Esophagus muscularis mucosa (tissue), 4 donors: ENCODE results near the gene EFHC2. TPM values are rescaled to one million over a fixed set of nuclear protein-coding genes. Genes with fewer than 3 reads are reported as not detected.

ENCODE experiments used
- DNase-seq: peaks from one replicate; pipeline ENCODE4 v3.0.0-alpha.2; 2017; ENCODE audit errors: extremely low spot score
- H3K27ac ChIP-seq, 4 donors: fragments of 200-600 bp; sonication (generic); replicated peaks in 1 of 4; 1 replicate in 3 of 4; 2 replicates in 1 of 4; pipeline ENCODE4 v1.5.1; 2016 to 2019; ENCODE audit warnings: mild to moderate bottlenecking in 1 of 4
- H3K27me3 ChIP-seq, 4 donors: fragments of 200-600 bp; sonication (generic); one replicate each; pipeline versions ENCODE4 v1.5.1 to v1.6.0; 2016 to 2019
- H3K36me3 ChIP-seq, 4 donors: fragments of 200-600 bp; sonication (generic); one replicate each; pipeline ENCODE4 v1.5.1; 2016 to 2019
- H3K4me1 ChIP-seq, 4 donors: fragments of 200-600 bp; sonication (generic); one replicate each; pipeline ENCODE4 v1.5.1; 2016 to 2019
- H3K4me3 ChIP-seq, 4 donors: fragments of 200-600 bp; sonication (generic); 1 replicate in 2 of 4; 2 replicates in 2 of 4; pipeline ENCODE4 v1.5.1; 2016 to 2019; ENCODE audit warnings: mild to moderate bottlenecking in 4 of 4, moderate library complexity in 1 of 4
- H3K9me3 ChIP-seq, 4 donors: fragments of 200-600 bp; sonication (generic); 1 replicate in 3 of 4; 2 replicates in 1 of 4; pipeline ENCODE4 v1.5.1; 2016 to 2019
- EP300 ChIP-seq: sonication (generic); formaldehyde crosslinking; IDR thresholded peaks from one replicate; pipeline ENCODE4 v1.6.1; 2017; ENCODE audit warnings: antibody characterized with exemption
- POLR2A ChIP-seq: fragments of 450-650 bp; IDR thresholded peaks from one replicate; pipeline ENCODE4 v1.6.1; 2017; ENCODE audit warnings: antibody characterized with exemption, moderate library complexity, mild to moderate bottlenecking, low read depth
- POLR2AphosphoS5 ChIP-seq, 2 donors: sonication (generic); formaldehyde crosslinking; IDR thresholded peaks; one replicate each; pipeline ENCODE4 v1.6.1; 2017; ENCODE audit warnings: antibody characterized with exemption in 2 of 2
- WGBS: methylation state at CpG from one replicate; pipeline ENCODE4 v1.1.5; 2018; 5-methylcytosine and 5-hydroxymethylcytosine counted together
- intact Hi-C: fragments of 100-400 bp; cut with DNase I; formaldehyde crosslinking; loops from one replicate; pipeline ENCODE4 v1.15.1; 2023
- total RNA-seq, 4 donors: library from RNA; depleted of rRNA; stranded (reverse); fragments of >200 nt; gene quantifications; one replicate each; pipeline versions ENCODE4 v1.1.0 to v1.2.1, GENCODE V29; 2016
- TF ChIP-seq, protein P1 (sequence below), 3 experiments: fragments of 200-600 bp in 2 of 3; fragments of 450-650 bp in 1 of 3; sonication (generic) in 2 of 3; IDR thresholded peaks; one replicate each; pipeline ENCODE4 v1.5.1; 2017 to 2019; ENCODE audit warnings: antibody characterized with exemption in 3 of 3, mild to moderate bottlenecking in 2 of 3, moderate library complexity in 1 of 3

The EFHC2 gene
- total RNA-seq, 4 donors from 2014 or later, result 2.6 to 4.6 (median 3.1) TPM

DNA sequence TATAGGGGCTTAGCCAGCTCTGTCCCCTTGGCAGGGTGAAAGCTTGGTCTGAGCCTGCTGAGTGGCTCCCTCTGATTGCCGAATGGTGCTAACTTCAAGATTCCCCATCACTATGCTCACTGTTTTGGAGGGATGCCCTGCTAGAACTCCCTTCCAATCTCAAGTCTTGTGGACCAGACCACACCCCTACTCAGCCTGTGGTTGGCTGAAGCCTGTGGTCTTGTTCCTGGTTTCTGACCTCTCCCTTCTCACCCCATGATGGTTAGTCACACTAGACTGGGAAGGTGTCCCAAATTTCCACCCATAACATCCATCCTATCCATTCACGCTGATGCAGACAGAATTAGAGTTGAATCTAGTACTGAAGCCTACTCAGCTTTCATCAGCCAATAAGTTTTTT, 185.6 kb downstream of the EFHC2 start:
- DNase-seq, result no peak
- TF ChIP-seq EP300 (no peak), POLR2A (no peak), POLR2AphosphoS5 (IDR thresholded peaks at IDR 0.05) (no peak)
- TF ChIP-seq, protein P1, sequence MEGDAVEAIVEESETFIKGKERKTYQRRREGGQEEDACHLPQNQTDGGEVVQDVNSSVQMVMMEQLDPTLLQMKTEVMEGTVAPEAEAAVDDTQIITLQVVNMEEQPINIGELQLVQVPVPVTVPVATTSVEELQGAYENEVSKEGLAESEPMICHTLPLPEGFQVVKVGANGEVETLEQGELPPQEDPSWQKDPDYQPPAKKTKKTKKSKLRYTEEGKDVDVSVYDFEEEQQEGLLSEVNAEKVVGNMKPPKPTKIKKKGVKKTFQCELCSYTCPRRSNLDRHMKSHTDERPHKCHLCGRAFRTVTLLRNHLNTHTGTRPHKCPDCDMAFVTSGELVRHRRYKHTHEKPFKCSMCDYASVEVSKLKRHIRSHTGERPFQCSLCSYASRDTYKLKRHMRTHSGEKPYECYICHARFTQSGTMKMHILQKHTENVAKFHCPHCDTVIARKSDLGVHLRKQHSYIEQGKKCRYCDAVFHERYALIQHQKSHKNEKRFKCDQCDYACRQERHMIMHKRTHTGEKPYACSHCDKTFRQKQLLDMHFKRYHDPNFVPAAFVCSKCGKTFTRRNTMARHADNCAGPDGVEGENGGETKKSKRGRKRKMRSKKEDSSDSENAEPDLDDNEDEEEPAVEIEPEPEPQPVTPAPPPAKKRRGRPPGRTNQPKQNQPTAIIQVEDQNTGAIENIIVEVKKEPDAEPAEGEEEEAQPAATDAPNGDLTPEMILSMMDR (IDR thresholded peaks at IDR 0.05), result no peak
- no peak overlapping the region for H3K27ac ChIP-seq
- no peak overlapping the region for H3K4me3 ChIP-seq
- intact Hi-C loops, result no loop called here
- H3K27me3 ChIP-seq, result no peaks in the 10 kb centered on the region
- no peaks in the 10 kb centered on the region for H3K9me3 ChIP-seq
- H3K4me1 ChIP-seq, result no peaks in the 10 kb centered on the region
- 86% methylated on average over 1 of the region's 2 CpGs for WGBS
- no peaks in the 10 kb centered on the region for H3K36me3 ChIP-seq

DNA sequence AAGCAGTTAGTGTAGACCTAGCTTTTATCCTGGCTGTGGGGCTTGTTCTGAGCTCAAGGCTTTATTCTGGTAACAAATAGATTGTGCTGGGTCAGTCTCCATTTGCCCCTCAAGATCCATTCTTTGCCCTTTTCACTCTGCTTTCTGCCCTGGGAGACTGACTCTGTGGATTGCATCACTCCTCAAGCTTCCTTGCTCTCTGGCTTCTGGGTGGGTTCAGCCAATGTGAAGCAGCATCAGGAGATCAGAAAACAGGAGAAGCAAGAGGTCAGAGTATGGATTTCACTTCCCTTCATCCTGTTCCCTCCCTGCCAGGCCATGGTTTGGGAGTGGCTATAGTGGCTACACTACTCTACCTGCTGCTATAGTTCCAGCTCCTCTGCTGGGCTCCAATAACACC, 186.2 kb downstream of the EFHC2 start:
- no peaks in the 10 kb centered on the region for H3K9me3 ChIP-seq
- H3K27ac ChIP-seq, result no peak overlapping the region
- no peaks in the 10 kb centered on the region for H3K36me3 ChIP-seq
- intact Hi-C loops, result no loop called here
- no peak overlapping the region for H3K4me3 ChIP-seq
- no peaks in the 10 kb centered on the region for H3K27me3 ChIP-seq
- no peaks in the 10 kb centered on the region for H3K4me1 ChIP-seq
- no peak for TF ChIP-seq POLR2AphosphoS5 (IDR thresholded peaks at IDR 0.05)
- TF ChIP-seq POLR2A, result no peak
- TF ChIP-seq, protein P1 (IDR thresholded peaks at IDR 0.05), result no peak
- no peak for TF ChIP-seq EP300
- no peak for DNase-seq

DNA sequence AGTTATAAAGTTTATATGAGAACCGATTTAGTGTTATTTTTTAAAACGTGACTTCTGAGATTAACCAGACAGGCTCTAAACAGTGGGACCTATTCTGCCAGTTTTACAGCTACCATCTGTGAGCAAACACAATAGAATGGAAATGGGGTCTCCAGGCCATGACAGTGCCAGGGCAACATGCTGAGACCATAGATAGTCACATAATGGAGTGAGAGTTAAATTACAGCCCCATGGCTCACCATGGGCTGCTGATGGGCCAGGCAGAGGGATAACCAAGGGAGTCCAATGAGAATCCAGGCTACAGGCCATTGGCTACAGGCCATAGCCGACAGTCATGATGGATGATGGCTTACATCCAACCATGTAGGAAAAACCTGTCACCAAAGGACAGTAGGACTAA, 186.7 kb downstream of the EFHC2 start:
- Histone ChIP-seq H3K36me3 (no peaks in the 10 kb centered on the region), H3K27me3 (no peaks in the 10 kb centered on the region), H3K27ac (no peak overlapping the region), H3K4me1 (no peaks in the 10 kb centered on the region), H3K4me3 (no peak overlapping the region), H3K9me3 (no peaks in the 10 kb centered on the region)
- WGBS, result 70% methylated on average over 3 of the region's 3 CpGs
- TF ChIP-seq POLR2AphosphoS5 (IDR thresholded peaks at IDR 0.05) (no peak), EP300 (no peak), POLR2A (no peak)
- TF ChIP-seq, protein P1 (IDR thresholded peaks at IDR 0.05), result no peak
- intact Hi-C loops, result no loop called here
- DNase-seq, result no peak

DNA sequence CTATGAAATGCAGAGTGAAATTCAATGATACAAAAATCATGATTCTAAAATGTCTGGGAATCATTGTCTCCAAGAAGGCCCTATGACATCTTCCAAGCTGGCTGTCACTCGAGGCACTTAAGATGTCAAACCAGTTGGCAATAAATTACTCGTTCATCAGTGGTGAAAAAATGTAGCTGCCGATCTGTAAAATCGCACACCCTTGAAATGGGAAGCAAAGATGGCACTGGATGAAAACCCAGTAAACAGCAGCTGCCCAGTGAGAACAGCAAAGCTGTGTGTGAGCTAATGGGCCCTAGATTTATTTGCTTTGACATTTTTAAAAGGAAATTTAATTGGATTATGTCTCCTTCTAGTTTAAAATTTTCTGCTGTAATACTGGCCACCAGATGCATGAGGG, 188.3 kb downstream of the EFHC2 start:
- WGBS, result 80% methylated on average over 4 of the region's 4 CpGs
- Histone ChIP-seq H3K4me1 (no peaks in the 10 kb centered on the region), H3K27ac (no peak overlapping the region), H3K36me3 (no peaks in the 10 kb centered on the region), H3K9me3 (no peaks in the 10 kb centered on the region), H3K27me3 (no peaks in the 10 kb centered on the region), H3K4me3 (no peak overlapping the region)
- intact Hi-C loops, result no loop called here
- TF ChIP-seq POLR2A (no peak), EP300 (no peak), POLR2AphosphoS5 (IDR thresholded peaks at IDR 0.05) (no peak)
- TF ChIP-seq, protein P1 (IDR thresholded peaks at IDR 0.05), result no peak
- DNase-seq, result no peak

DNA sequence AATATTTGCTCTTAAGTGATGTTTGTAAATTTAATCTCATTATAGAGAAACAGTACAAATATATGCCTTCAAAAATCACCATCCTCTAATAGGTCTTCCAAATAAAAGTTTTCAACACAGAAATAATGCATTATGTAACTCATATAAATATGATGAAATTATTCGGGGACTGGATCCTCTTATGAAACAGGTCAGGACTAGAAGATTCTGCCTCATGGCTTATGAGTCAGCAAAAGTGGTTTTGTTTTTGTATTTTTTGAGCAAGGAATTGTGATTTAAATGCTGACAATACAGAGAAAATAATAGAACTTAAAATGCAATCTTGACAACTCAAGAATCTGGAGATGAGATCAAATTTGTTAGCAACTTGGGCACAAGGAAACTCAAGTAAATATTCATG, 190.6 kb downstream of the EFHC2 start:
- no peak for TF ChIP-seq POLR2A
- TF ChIP-seq EP300, result no peak
- TF ChIP-seq POLR2AphosphoS5 (IDR thresholded peaks at IDR 0.05), result no peak
- TF ChIP-seq, protein P1 (IDR thresholded peaks at IDR 0.05), result no peak

More for the DNA sequence above, 190.6 kb downstream of the EFHC2 start:
- no peak for DNase-seq
- no peak overlapping the region for H3K27ac ChIP-seq
- no peaks in the 10 kb centered on the region for H3K4me1 ChIP-seq
- 76% methylated on average over 1 of the region's 1 CpG for WGBS
- no peaks in the 10 kb centered on the region for H3K27me3 ChIP-seq
- H3K36me3 ChIP-seq, result no peaks in the 10 kb centered on the region
- H3K9me3 ChIP-seq, result no peaks in the 10 kb centered on the region
- intact Hi-C loops, result no loop called here
- H3K4me3 ChIP-seq, result no peak overlapping the region
